Thoracic aorta (tissue), 2 donors: Measurements from ENCODE around the gene TTI1. TPM values are rescaled to one million over a fixed set of nuclear protein-coding genes. Genes with fewer than 3 reads are reported as not detected.

ENCODE experiments used
- ATAC-seq: fragments of 150-250 bp; one replicate; pipeline ENCODE4 v1.8.0; 2017; ENCODE audit warnings: low read depth; ENCODE audit not compliant: insufficient number of reproducible peaks, low FRiP score
- DNase-seq: peaks from one replicate; pipeline ENCODE4 v3.0.0-alpha.2; 2020; ENCODE audit warnings: low spot score
- H3K27ac ChIP-seq, 2 donors: fragments of 200-600 bp; sonication (generic); 1 replicate in 1 of 2; 2 replicates in 1 of 2; pipeline ENCODE4 v1.5.1; 2016; ENCODE audit warnings: mild to moderate bottlenecking in 2 of 2, moderate library complexity in 2 of 2
- H3K27me3 ChIP-seq: fragments of 200-600 bp; sonication (generic); replicated peaks from 2 replicates; pipeline ENCODE4 v1.6.0; 2016; ENCODE audit warnings: mild to moderate bottlenecking; ENCODE audit not compliant: insufficient read depth
- H3K36me3 ChIP-seq: fragments of 200-600 bp; sonication (generic); one replicate; pipeline ENCODE4 v1.5.1; 2016
- H3K4me1 ChIP-seq, 2 donors: fragments of 200-600 bp; sonication (generic); 1 replicate in 1 of 2; 2 replicates in 1 of 2; pipeline versions ENCODE4 v1.5.1 to v1.6.0; 2016; ENCODE audit warnings: low read depth in 2 of 2, mild to moderate bottlenecking in 1 of 2; ENCODE audit not compliant: control insufficient read depth in 1 of 2
- H3K4me3 ChIP-seq: fragments of 200-600 bp; sonication (generic); 2 replicates; pipeline ENCODE4 v1.5.1; 2016; ENCODE audit warnings: mild to moderate bottlenecking
- H3K9me3 ChIP-seq: fragments of 200-600 bp; sonication (generic); 2 replicates; pipeline ENCODE4 v1.5.1; 2016
- total RNA-seq, 2 donors: library from RNA; depleted of rRNA; stranded (reverse); fragments of >200 nt; gene quantifications; one replicate each; pipeline versions ENCODE4 v1.1.0 to v1.2.3, GENCODE V29; 2016
- TF ChIP-seq, protein P1 (sequence below): fragments of 200-600 bp; sonication (generic); IDR thresholded peaks from one replicate; pipeline ENCODE4 v1.5.1; 2019; ENCODE audit warnings: antibody characterized with exemption

TTI1 gene
- total RNA-seq, 2 donors from 2014 or later: 12.2 to 20.1 TPM

- Histone ChIP-seq H3K36me3 (no peaks in the 10 kb centered on the region), H3K27me3 (no peaks in the 10 kb centered on the region), H3K4me3 (no peak overlapping the region), H3K9me3 (peaks cover 4% of the 10 kb centered on the region), H3K4me1 (no peaks in the 10 kb centered on the region), H3K27ac (no peak overlapping the region)
- no peak for DNase-seq
- ATAC-seq: no peak
- TF ChIP-seq, protein P1, sequence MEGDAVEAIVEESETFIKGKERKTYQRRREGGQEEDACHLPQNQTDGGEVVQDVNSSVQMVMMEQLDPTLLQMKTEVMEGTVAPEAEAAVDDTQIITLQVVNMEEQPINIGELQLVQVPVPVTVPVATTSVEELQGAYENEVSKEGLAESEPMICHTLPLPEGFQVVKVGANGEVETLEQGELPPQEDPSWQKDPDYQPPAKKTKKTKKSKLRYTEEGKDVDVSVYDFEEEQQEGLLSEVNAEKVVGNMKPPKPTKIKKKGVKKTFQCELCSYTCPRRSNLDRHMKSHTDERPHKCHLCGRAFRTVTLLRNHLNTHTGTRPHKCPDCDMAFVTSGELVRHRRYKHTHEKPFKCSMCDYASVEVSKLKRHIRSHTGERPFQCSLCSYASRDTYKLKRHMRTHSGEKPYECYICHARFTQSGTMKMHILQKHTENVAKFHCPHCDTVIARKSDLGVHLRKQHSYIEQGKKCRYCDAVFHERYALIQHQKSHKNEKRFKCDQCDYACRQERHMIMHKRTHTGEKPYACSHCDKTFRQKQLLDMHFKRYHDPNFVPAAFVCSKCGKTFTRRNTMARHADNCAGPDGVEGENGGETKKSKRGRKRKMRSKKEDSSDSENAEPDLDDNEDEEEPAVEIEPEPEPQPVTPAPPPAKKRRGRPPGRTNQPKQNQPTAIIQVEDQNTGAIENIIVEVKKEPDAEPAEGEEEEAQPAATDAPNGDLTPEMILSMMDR: no peak
Measured at GRCh38 chr20:37944456-37944981, 88.7 kb downstream of the TTI1 start.

GRCh38 chr20:37943501-37944455 lies 89.5 kb downstream of the TTI1 start:
- peaks cover 4% of the 10 kb centered on the region for H3K9me3 ChIP-seq
- H3K4me3 ChIP-seq: no peak overlapping the region
- H3K27ac ChIP-seq: no peak overlapping the region
- no peaks in the 10 kb centered on the region for H3K4me1 ChIP-seq
- H3K36me3 ChIP-seq: no peaks in the 10 kb centered on the region
- TF ChIP-seq, protein P1: no peak
- no peak for DNase-seq
- no peaks in the 10 kb centered on the region for H3K27me3 ChIP-seq
- no peak for ATAC-seq

DNA sequence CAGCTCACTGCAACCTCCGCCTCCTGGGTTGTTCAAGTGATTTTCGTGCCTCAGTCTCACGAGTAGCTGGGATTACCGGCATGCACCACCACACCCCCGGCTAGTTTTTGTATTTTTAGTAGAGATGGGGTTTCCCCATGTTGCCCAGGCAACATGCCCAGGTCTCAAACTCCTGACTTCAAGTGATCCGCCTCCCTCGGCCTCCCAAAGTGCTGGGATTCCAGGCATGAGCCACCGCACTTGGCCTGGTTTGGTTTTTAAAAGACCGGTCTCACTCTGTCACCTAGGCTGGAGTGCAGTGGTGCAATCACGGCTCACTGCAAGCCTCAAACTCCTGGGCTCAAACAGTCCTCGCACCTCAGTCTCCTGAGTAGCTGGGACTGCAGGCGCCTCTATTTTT lies 90.2 kb downstream of the TTI1 start:
- no peaks in the 10 kb centered on the region for H3K36me3 ChIP-seq
- DNase-seq (no peak), ATAC-seq (no peak)
- no peaks in the 10 kb centered on the region for H3K27me3 ChIP-seq
- no peak overlapping the region for H3K27ac ChIP-seq
- H3K4me3 ChIP-seq: no peak overlapping the region
- H3K4me1 ChIP-seq: no peaks in the 10 kb centered on the region
- TF ChIP-seq, protein P1: no peak
- H3K9me3 ChIP-seq: peaks cover 3% of the 10 kb centered on the region

DNA sequence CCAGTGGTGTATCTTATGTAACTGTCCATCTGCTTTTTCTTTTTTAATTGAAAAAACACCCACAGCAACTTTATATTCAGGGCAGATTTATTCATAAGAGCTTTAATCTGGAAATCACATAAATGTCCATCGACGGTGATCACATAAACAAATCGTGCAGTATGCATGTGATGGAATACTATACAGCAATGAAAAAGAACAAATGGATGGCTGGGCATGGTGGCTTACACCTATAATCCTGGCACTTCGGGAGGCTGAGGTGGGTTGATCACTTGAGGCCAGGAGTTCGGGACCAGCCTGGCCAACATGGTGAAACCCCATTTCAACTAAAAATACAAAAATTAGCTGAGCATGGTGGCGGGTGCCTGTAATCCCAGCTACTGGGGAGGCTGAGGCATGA lies 91.3 kb downstream of the TTI1 start:
- H3K36me3 ChIP-seq: no peaks in the 10 kb centered on the region
- ATAC-seq (no peak), DNase-seq (no peak)
- no peaks in the 10 kb centered on the region for H3K27me3 ChIP-seq
- no peak overlapping the region for H3K4me3 ChIP-seq
- H3K4me1 ChIP-seq: no peaks in the 10 kb centered on the region
- no peaks in the 10 kb centered on the region for H3K9me3 ChIP-seq
- TF ChIP-seq, protein P1: no peak
- no peak overlapping the region for H3K27ac ChIP-seq

DNA sequence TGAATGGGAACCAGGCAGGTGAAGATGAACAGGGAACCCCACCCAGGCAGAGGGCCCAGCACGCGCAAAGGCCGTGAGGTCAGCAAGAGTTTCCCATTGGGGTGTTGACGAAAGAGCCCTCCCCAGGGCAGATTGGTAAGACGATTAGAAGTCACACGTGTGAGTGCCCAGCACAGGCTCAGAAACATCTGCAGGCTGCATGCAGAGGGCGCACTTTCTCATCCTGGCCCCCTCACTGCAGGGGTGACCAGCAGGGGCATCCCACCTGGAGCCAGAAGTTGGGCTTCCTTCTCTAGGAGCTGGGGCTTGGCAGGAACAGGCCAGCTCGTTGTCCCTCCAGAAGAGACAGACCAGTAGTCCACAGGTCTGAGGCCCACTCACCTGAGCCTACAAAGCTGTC lies 91.9 kb downstream of the TTI1 start:
- H3K27ac ChIP-seq: no peak overlapping the region
- H3K36me3 ChIP-seq: no peaks in the 10 kb centered on the region
- H3K4me1 ChIP-seq: no peaks in the 10 kb centered on the region
- H3K27me3 ChIP-seq: no peaks in the 10 kb centered on the region
- ATAC-seq (no peak), DNase-seq (no peak)
- no peak overlapping the region for H3K4me3 ChIP-seq
- H3K9me3 ChIP-seq: no peaks in the 10 kb centered on the region
- TF ChIP-seq, protein P1: no peak
